Measurements from ENCODE around the gene THEM5.
"Not testable (repeated sequence)": the region's sequence is repeated elsewhere in the genome, so short reads cannot be mapped to it uniquely, and the experiment has no call there.

Gene THEM5

GRCh38 chr1:151891512-151891911 lies 38.0 kb upstream of the THEM5 start:
- H3K27ac ChIP-seq = no peak overlapping the region
- no peak for TF ChIP-seq CTCF (IDR thresholded peaks at IDR 0.05)
- no peak overlapping the region for H3K4me3 ChIP-seq
- no peak for DNase-seq (ENCODE audit: low spot score)

- Histone ChIP-seq H3K27ac (no peak overlapping the region), H3K4me3 (no peak overlapping the region)
- no peak for DNase-seq (ENCODE audit: low spot score)
- TF ChIP-seq CTCF (IDR thresholded peaks at IDR 0.05) = no peak
Observed at GRCh38 chr1:151888972-151889570, 35.6 kb upstream of the THEM5 start.

GRCh38 chr1:151887028-151887427 lies 33.5 kb upstream of the THEM5 start:
- Histone ChIP-seq H3K4me3 (no peak overlapping the region), H3K27ac (no peak overlapping the region)
- no peak for DNase-seq (ENCODE audit: low spot score)
- TF ChIP-seq CTCF (IDR thresholded peaks at IDR 0.05) = no peak

GRCh38 chr1:151885479-151885878 lies 32.0 kb upstream of the THEM5 start:
- H3K27ac ChIP-seq = no peak overlapping the region
- TF ChIP-seq CTCF (IDR thresholded peaks at IDR 0.05) = no peak
- no peak overlapping the region for H3K4me3 ChIP-seq
- no peak for DNase-seq (ENCODE audit: low spot score)

GRCh38 chr1:151884879-151885278 lies 31.4 kb upstream of the THEM5 start:
- H3K27ac ChIP-seq; H3K4me3 ChIP-seq; DNase-seq (ENCODE audit: low spot score): not testable (repeated sequence)

- H3K27ac ChIP-seq; DNase-seq (ENCODE audit: low spot score); H3K4me3 ChIP-seq: not testable (repeated sequence)
Observed at GRCh38 chr1:151884445-151884844, 30.9 kb upstream of the THEM5 start.

- DNase-seq (ENCODE audit: low spot score); H3K4me3 ChIP-seq; H3K27ac ChIP-seq: not testable (repeated sequence)
Observed at GRCh38 chr1:151883898-151884297, 30.4 kb upstream of the THEM5 start.

- not testable (repeated sequence) for DNase-seq (ENCODE audit: low spot score); H3K27ac ChIP-seq; H3K4me3 ChIP-seq
Observed at GRCh38 chr1:151882918-151883317, 29.4 kb upstream of the THEM5 start.

- Histone ChIP-seq H3K4me3 (no peak overlapping the region), H3K27ac (no peak overlapping the region)
- DNase-seq (ENCODE audit: low spot score) = no peak
- no peak for TF ChIP-seq CTCF (IDR thresholded peaks at IDR 0.05)
Observed at GRCh38 chr1:151882466-151882865, 29.0 kb upstream of the THEM5 start.

All from coronary artery (tissue), 2 donors.